ENCODE results near the gene HOXA3. TPM values are rescaled to one million over a fixed set of nuclear protein-coding genes. Genes with fewer than 3 reads are reported as not detected.

The HOXA3 gene
- total and polyA plus RNA-seq, 4 donors: 1.9 to 10.7 (median 6.3) TPM

DNA sequence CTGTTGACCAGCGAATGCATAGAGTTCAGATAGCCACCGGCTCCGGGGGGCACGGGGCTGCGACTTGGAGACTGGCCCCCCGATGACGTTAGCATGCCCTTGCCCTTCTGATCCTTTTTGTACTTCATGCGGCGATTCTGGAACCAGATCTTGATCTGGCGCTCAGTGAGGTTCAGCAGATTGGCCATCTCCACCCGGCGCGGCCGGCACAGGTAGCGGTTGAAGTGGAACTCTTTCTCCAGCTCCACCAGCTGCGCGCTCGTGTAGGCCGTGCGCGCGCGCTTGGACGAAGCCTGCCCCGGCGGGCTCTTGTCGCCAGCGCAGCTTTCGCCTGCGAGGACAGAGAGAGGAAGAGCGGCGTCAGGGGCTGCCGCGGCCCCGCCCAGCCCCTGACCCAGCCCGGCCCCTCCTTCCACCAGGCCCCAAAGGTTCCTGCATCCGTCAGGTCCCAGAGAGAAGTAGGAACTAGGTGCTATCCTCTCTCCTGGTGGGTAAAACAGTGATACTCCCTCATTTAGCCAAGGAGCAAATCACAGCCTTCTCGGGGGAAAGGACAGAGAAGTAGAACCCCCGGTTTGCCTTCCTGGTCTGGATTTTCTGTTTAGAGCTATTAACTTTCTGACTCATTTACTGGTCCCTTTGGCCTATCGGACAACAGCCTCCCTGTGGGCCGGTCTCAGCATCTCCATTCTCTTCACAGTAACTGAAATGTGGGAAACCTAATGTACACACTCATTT is 43.8 kb downstream of the HOXA3 start:
- H3K27me3 ChIP-seq (ENCODE audit: control insufficient read depth in 3 of 3, insufficient read depth in 3 of 3, low read length in 2 of 3): peaks cover 0 to 62% (median 3%) of the 10 kb centered on the region in 3 donors
- TF ChIP-seq, protein P1, sequence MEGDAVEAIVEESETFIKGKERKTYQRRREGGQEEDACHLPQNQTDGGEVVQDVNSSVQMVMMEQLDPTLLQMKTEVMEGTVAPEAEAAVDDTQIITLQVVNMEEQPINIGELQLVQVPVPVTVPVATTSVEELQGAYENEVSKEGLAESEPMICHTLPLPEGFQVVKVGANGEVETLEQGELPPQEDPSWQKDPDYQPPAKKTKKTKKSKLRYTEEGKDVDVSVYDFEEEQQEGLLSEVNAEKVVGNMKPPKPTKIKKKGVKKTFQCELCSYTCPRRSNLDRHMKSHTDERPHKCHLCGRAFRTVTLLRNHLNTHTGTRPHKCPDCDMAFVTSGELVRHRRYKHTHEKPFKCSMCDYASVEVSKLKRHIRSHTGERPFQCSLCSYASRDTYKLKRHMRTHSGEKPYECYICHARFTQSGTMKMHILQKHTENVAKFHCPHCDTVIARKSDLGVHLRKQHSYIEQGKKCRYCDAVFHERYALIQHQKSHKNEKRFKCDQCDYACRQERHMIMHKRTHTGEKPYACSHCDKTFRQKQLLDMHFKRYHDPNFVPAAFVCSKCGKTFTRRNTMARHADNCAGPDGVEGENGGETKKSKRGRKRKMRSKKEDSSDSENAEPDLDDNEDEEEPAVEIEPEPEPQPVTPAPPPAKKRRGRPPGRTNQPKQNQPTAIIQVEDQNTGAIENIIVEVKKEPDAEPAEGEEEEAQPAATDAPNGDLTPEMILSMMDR (IDR thresholded peaks at IDR 0.05; ENCODE audit: control extremely low read depth, extremely low read depth): no peak

GRCh38 chr7:27107391-27108381 is 44.7 kb downstream of the HOXA3 start:
- peaks cover 0 to 24% (median 8%) of the 10 kb centered on the region in 4 donors for H3K36me3 ChIP-seq (ENCODE audit: control insufficient read depth in 4 of 4, insufficient read depth in 4 of 4, low read length in 4 of 4)
- WGBS, 2 donors: 44 to 65% methylated on average over 46 to 47 of the region's 47 CpGs
- peaks cover 0 to 66% (median 3%) of the 10 kb centered on the region in 3 donors for H3K27me3 ChIP-seq (ENCODE audit: control insufficient read depth in 3 of 3, insufficient read depth in 3 of 3, low read length in 2 of 3)
- TF ChIP-seq, protein P1 (IDR thresholded peaks at IDR 0.05; ENCODE audit: control extremely low read depth, extremely low read depth): no peak
- no peak for ATAC-seq (ENCODE audit: insufficient read depth, low FRiP score)
- no peak overlapping the region for H3K4me3 ChIP-seq
- peaks cover 0 to 2% (median 0%) of the 10 kb centered on the region in 4 donors for H3K9me3 ChIP-seq (ENCODE audit: control insufficient read depth in 4 of 4, insufficient read depth in 3 of 4, low read length in 3 of 4)
- H3K27ac ChIP-seq (ENCODE audit: low read depth in 1 of 2, low read length in 1 of 2): peak overlapping the region in 1 of 2 donors; percentile 91
- H3K4me1 ChIP-seq (ENCODE audit: control insufficient read depth in 5 of 5, insufficient read depth in 5 of 5, low read length in 5 of 5): peaks cover 0 to 71% (median 18%) of the 10 kb centered on the region in 5 donors
- DNase-seq: peak; percentile 69 to 85 (median 80)
- peak overlapping the region; percentile 28 to 98 for H3K9ac ChIP-seq (ENCODE audit: insufficient read depth in 1 of 2, low read length in 2 of 2)

More for the DNA sequence above, 43.8 kb downstream of the HOXA3 start:
- Histone ChIP-seq H3K27ac (ENCODE audit: low read depth in 1 of 2, low read length in 1 of 2) (peak overlapping the region in 1 of 2 donors; percentile 91), H3K9ac (ENCODE audit: insufficient read depth in 1 of 2, low read length in 2 of 2) (peak overlapping the region; percentile 43 to 96), H3K9me3 (ENCODE audit: control insufficient read depth in 4 of 4, insufficient read depth in 3 of 4, low read length in 3 of 4) (no peaks in the 10 kb centered on the region), H3K4me1 (ENCODE audit: control insufficient read depth in 5 of 5, insufficient read depth in 5 of 5, low read length in 5 of 5) (peaks cover 0 to 68% (median 18%) of the 10 kb centered on the region in 5 donors), H3K36me3 (ENCODE audit: control insufficient read depth in 4 of 4, insufficient read depth in 4 of 4, low read length in 4 of 4) (peaks cover 0 to 32% (median 8%) of the 10 kb centered on the region in 4 donors), H3K4me3 (no peak overlapping the region)
- peak; percentile 82 to 89 (median 85) for DNase-seq
- 36 to 57% methylated on average over 41 of the region's 41 CpGs for WGBS, 2 donors
- ATAC-seq (ENCODE audit: insufficient read depth, low FRiP score): no peak

DNA sequence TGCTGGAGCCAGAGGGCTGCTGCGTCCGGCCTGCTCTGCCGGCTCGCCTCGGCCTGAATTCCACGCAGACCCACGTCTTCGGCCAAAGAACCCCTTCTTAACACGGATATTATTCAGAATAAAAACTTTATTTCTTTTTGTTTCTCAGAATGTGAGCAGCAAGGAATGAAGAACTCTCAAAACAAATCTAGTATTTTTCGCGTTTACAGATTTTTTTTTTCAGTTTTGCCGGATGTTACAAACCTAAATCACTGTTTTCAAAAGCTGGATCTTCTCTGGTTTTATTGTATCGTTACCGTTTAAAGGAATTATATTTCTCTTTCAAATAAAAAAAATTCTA is 45.5 kb downstream of the HOXA3 start:
- WGBS, 2 donors: 38 to 69% methylated on average over 14 of the region's 14 CpGs
- peaks cover 0 to 22% (median 8%) of the 10 kb centered on the region in 4 donors for H3K36me3 ChIP-seq (ENCODE audit: control insufficient read depth in 4 of 4, insufficient read depth in 4 of 4, low read length in 4 of 4)
- H3K4me3 ChIP-seq: no peak overlapping the region
- no peak for ATAC-seq (ENCODE audit: insufficient read depth, low FRiP score)
- H3K9ac ChIP-seq (ENCODE audit: insufficient read depth in 1 of 2, low read length in 2 of 2): peak overlapping the region; percentile 76 to 98
- H3K4me1 ChIP-seq (ENCODE audit: control insufficient read depth in 5 of 5, insufficient read depth in 5 of 5, low read length in 5 of 5): peaks cover 0 to 71% (median 18%) of the 10 kb centered on the region in 5 donors
- peaks cover 0 to 2% (median 0%) of the 10 kb centered on the region in 4 donors for H3K9me3 ChIP-seq (ENCODE audit: control insufficient read depth in 4 of 4, insufficient read depth in 3 of 4, low read length in 3 of 4)
- TF ChIP-seq, protein P1 (IDR thresholded peaks at IDR 0.05; ENCODE audit: control extremely low read depth, extremely low read depth): no peak
- DNase-seq: no peak
- H3K27me3 ChIP-seq (ENCODE audit: control insufficient read depth in 3 of 3, insufficient read depth in 3 of 3, low read length in 2 of 3): peaks cover 0 to 66% (median 3%) of the 10 kb centered on the region in 3 donors
- H3K27ac ChIP-seq (ENCODE audit: low read depth in 1 of 2, low read length in 1 of 2): peak overlapping the region in 1 of 2 donors; percentile 93

All from lung (tissue), 12 donors.